Measurements from ENCODE around the gene FGGY.

FGGY gene

GRCh38 chr1:59473831-59474230 lies 176.9 kb downstream of the FGGY start:
- TF ChIP-seq CTCF (IDR thresholded peaks at IDR 0.05; ENCODE audit: low read depth, low read length, missing control alignments), result no peak
- no peak for DNase-seq (ENCODE audit: extremely low read depth, low read depth)

GRCh38 chr1:59474496-59474895 lies 177.6 kb downstream of the FGGY start:
- H3K4me3 ChIP-seq (replicated peaks; ENCODE audit: low read depth, low read length), result no peak overlapping the region
- no peak for TF ChIP-seq CTCF (IDR thresholded peaks at IDR 0.05; ENCODE audit: low read depth, low read length, missing control alignments)
- no peak for DNase-seq (ENCODE audit: extremely low read depth, low read depth)

More at GRCh38 chr1:59473831-59474230, 176.9 kb downstream of the FGGY start:
- no peak overlapping the region for H3K4me3 ChIP-seq (replicated peaks; ENCODE audit: low read depth, low read length)

- no peak overlapping the region for H3K4me3 ChIP-seq (replicated peaks; ENCODE audit: low read depth, low read length)
- DNase-seq (ENCODE audit: extremely low read depth, low read depth), result no peak
- no peak for TF ChIP-seq CTCF (IDR thresholded peaks at IDR 0.05; ENCODE audit: low read depth, low read length, missing control alignments)
Observed at GRCh38 chr1:59475737-59476136, 178.8 kb downstream of the FGGY start.

- TF ChIP-seq CTCF (IDR thresholded peaks at IDR 0.05; ENCODE audit: low read depth, low read length, missing control alignments), result no peak
- peak; percentile 82 for DNase-seq (ENCODE audit: extremely low read depth, low read depth)
- H3K4me3 ChIP-seq (replicated peaks; ENCODE audit: low read depth, low read length), result no peak overlapping the region
Observed at GRCh38 chr1:59477286-59477685, 180.4 kb downstream of the FGGY start.

GRCh38 chr1:59477867-59478266 lies 181.0 kb downstream of the FGGY start:
- no peak for TF ChIP-seq CTCF (IDR thresholded peaks at IDR 0.05; ENCODE audit: low read depth, low read length, missing control alignments)
- H3K4me3 ChIP-seq (replicated peaks; ENCODE audit: low read depth, low read length), result no peak overlapping the region

GRCh38 chr1:59478822-59479221 lies 181.9 kb downstream of the FGGY start:
- DNase-seq (ENCODE audit: extremely low read depth, low read depth), result no peak
- H3K4me3 ChIP-seq (replicated peaks; ENCODE audit: low read depth, low read length), result no peak overlapping the region
- TF ChIP-seq CTCF (IDR thresholded peaks at IDR 0.05; ENCODE audit: low read depth, low read length, missing control alignments), result no peak

More at GRCh38 chr1:59477867-59478266, 181.0 kb downstream of the FGGY start:
- no peak for DNase-seq (ENCODE audit: extremely low read depth, low read depth)

GRCh38 chr1:59480188-59480888 lies 183.4 kb downstream of the FGGY start:
- no peak for DNase-seq (ENCODE audit: extremely low read depth, low read depth)
- no peak overlapping the region for H3K4me3 ChIP-seq (replicated peaks; ENCODE audit: low read depth, low read length)
- TF ChIP-seq CTCF (IDR thresholded peaks at IDR 0.05; ENCODE audit: low read depth, low read length, missing control alignments), result no peak
